Ovary (tissue), 9 donors: ENCODE results near the gene PLXDC2. TPM values are rescaled to one million over a fixed set of nuclear protein-coding genes. Genes with fewer than 3 reads are reported as not detected.

Source experiments
- DNase-seq, 5 donors: peaks; one replicate each; pipeline ENCODE4 v3.0.0-alpha.2; 2019 to 2020
- H3K27ac ChIP-seq, 2 donors: fragments of 200-600 bp; one replicate each; pipeline versions ENCODE4 v1.5.1 to v1.8.0; 2019 to 2022
- H3K27me3 ChIP-seq: fragments of 200-600 bp; one replicate; pipeline ENCODE4 v1.8.0; 2022
- H3K36me3 ChIP-seq: fragments of 200-600 bp; sonication (generic); one replicate; pipeline ENCODE4 v1.5.1; 2019
- H3K4me1 ChIP-seq: one replicate; pipeline ENCODE4 v1.8.1; 2013; ENCODE audit warnings: mild to moderate bottlenecking, moderate library complexity; ENCODE audit not compliant: insufficient read depth
- H3K4me3 ChIP-seq: fragments of 200-600 bp; sonication (generic); one replicate; pipeline ENCODE4 v1.5.1; 2017
- H3K9me3 ChIP-seq, 2 donors: fragments of 200-600 bp in 1 of 2; sonication (generic) in 1 of 2; one replicate each; pipeline versions ENCODE4 v1.5.1 to v1.8.1; 2013 to 2019; ENCODE audit warnings: mild to moderate bottlenecking in 1 of 2, moderate library complexity in 1 of 2
- EP300 ChIP-seq: sonication (generic); formaldehyde crosslinking; IDR thresholded peaks from one replicate; pipeline ENCODE4 v1.6.1; 2017; ENCODE audit warnings: antibody characterized with exemption
- POLR2A ChIP-seq: fragments of 450-650 bp; IDR thresholded peaks from one replicate; pipeline ENCODE4 v1.6.1; 2017; ENCODE audit warnings: antibody characterized with exemption, mild to moderate bottlenecking, moderate library complexity
- WGBS, 3 donors: extraction: QIAGEN DNeasy Blood & Tissue Kit in 1 of 3; methylation state at CpG; one replicate each; pipeline versions ENCODE4 v1.1.5 to v1.1.7; 2013 to 2017; 5-methylcytosine and 5-hydroxymethylcytosine counted together
- intact Hi-C, 4 donors: fragments of 100-400 bp; cut with DNase I; formaldehyde crosslinking; loops; one replicate each; pipeline versions ENCODE4 v1.11.0 to v1.15.1; 2022 to 2023
- polyA plus RNA-seq, 2 donors: library from polyadenylated mRNA; stranded (reverse); fragments of 200-250 nt in 1 of 2; fragments of 350-450 nt in 1 of 2; fragmentation: Illumina TruSeq in 1 of 2; extraction: RNeasy Lipid Tissue Mini Kit (QIAGEN cat#74804) in 1 of 2; gene quantifications; one replicate each; pipeline ENCODE4 v1.2.3, GENCODE V29; 2013 to 2014
- total RNA-seq, 7 donors: library from RNA; depleted of rRNA in 2 of 7; stranded (reverse); fragments of >200 nt in 2 of 7; fragmentation: NEBNext Ultra II Directional in 3 of 7; extraction: Animal tissue kit (Norgen Biotek cat#: 25700) in 3 of 7; gene quantifications; one replicate each; pipeline versions ENCODE4 v1.1.0 to v1.2.4, GENCODE V29; 2016 to 2023
- TF ChIP-seq, protein P1 (sequence below), 3 donors: fragments of 450-650 bp in 2 of 3; fragments of 200-600 bp in 1 of 3; IDR thresholded peaks; one replicate each; pipeline versions ENCODE4 v1.5.1 to v1.8.0; 2016 to 2022; ENCODE audit warnings: antibody characterized with exemption in 3 of 3, mild to moderate bottlenecking in 1 of 3
- donor health status: DM: no; HTN: no; CAD: no; lungs with moderate emphysema.
- donor health status: DM: no; HTN: no; CAD: no.
- donor health status: Bipolar disorder and iron deficiency.
- donor health status: DM: yes; HTN: yes; CAD: no.
- donor health status: DM: no; HTN: no; CAD: no.
- donor health status: DM: yes; HTN: yes; CAD: no.

PLXDC2 gene
- total and polyA plus RNA-seq, 9 donors: 13.6 to 76.0 (median 38.0) TPM

DNA sequence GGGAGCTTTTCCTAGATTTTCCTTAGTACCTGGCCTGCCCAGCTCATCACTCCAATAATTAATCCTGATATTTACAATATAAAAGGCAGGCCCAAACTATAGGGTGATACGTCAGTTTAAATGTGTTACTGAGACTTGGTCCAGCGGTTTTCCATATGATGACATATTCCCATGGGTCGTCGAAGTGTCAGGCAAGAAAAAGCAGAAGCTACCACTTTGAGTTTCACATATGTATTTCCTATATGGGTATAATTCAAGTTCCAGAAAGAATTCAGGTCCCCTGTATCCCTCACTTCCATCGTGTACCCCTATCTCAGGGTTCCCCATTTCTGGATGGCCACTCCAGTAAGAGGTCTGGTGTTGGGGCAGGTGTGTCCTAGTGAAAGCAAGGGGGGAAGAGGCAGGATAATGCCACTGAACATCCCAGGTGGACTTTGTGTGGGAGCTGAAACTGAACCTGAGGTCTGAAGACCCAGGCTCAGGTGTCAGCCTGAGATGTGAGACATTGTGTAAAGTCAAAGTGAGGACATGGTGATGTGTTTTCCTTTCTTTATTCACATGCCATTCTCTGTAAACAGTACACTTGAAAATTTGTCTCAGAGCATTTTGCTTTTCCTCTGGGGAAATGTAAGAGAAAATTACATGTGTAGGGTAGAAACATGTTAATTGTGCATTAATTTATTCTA, 167.8 kb downstream of the PLXDC2 start:
- TF ChIP-seq POLR2A (no peak), EP300 (no peak)
- TF ChIP-seq, protein P1, sequence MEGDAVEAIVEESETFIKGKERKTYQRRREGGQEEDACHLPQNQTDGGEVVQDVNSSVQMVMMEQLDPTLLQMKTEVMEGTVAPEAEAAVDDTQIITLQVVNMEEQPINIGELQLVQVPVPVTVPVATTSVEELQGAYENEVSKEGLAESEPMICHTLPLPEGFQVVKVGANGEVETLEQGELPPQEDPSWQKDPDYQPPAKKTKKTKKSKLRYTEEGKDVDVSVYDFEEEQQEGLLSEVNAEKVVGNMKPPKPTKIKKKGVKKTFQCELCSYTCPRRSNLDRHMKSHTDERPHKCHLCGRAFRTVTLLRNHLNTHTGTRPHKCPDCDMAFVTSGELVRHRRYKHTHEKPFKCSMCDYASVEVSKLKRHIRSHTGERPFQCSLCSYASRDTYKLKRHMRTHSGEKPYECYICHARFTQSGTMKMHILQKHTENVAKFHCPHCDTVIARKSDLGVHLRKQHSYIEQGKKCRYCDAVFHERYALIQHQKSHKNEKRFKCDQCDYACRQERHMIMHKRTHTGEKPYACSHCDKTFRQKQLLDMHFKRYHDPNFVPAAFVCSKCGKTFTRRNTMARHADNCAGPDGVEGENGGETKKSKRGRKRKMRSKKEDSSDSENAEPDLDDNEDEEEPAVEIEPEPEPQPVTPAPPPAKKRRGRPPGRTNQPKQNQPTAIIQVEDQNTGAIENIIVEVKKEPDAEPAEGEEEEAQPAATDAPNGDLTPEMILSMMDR (IDR thresholded peaks at IDR 0.05): no peak
- 96 to 100% (median 97%) methylated on average over 5 of the region's 5 CpGs for WGBS, 3 donors
- Histone ChIP-seq H3K9me3 (no peaks in the 10 kb centered on the region), H3K4me1 (no peaks in the 10 kb centered on the region), H3K4me3 (no peak overlapping the region), H3K27me3 (no peaks in the 10 kb centered on the region), H3K27ac (no peak overlapping the region), H3K36me3 (no peaks in the 10 kb centered on the region)
- DNase-seq: no peak
- intact Hi-C loops: loop anchor here in 1 of 4 donors (10.0 kb wide), 1 partner anchor 169 kb away; the partner anchor contains the start of gene PLXDC2

DNA sequence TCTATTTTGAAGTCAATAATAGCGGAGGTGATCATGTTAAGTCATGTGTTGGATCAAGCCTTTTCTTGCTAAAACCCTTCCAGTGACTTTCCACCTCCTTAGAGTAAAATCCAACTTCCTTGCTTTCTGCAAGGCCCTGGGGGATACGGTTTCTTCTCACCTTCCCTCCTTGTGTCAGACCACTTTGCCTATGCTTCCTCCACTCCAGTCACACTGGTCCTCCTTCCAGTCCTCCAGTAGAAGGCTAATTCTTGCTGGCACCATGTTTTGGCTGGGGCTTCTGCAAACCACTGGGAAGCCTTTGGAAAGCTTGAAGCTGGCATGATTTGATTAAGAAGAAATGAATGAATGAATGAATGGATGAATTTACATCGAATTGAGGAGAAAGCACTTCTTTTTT, 169.5 kb downstream of the PLXDC2 start:
- WGBS, 3 donors: 79 to 88% (median 85%) methylated on average over 3 of the region's 3 CpGs
- H3K27ac ChIP-seq: no peak overlapping the region
- H3K36me3 ChIP-seq: no peaks in the 10 kb centered on the region
- H3K27me3 ChIP-seq: no peaks in the 10 kb centered on the region
- DNase-seq: no peak
- intact Hi-C loops: loop anchor here in 1 of 4 donors (10.0 kb wide), 1 partner anchor 171 kb away; the partner anchor contains the start of gene PLXDC2
- no peaks in the 10 kb centered on the region for H3K4me1 ChIP-seq
- no peak overlapping the region for H3K4me3 ChIP-seq
- TF ChIP-seq, protein P1 (IDR thresholded peaks at IDR 0.05): no peak
- no peak for TF ChIP-seq EP300
- no peak for TF ChIP-seq POLR2A
- no peaks in the 10 kb centered on the region for H3K9me3 ChIP-seq

DNA sequence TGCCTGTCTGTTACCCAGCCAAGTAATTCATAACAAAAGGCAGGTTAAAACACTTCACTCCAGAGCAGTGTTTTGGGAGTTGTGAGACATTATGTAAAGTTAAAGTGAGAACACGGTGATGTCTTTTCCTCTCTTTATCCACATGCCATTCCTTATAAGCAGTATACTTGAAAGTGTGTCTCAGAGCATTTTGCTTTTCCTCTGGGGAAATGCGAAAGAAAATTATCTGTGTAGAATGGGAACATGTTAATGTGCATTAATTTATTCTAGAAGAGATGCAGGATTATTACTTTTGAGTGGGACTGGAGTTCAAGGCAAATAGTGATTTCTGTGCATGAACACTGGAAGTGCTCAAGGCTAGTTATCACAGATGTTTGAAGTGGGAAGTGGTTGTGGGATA, 170.4 kb downstream of the PLXDC2 start:
- TF ChIP-seq EP300 (no peak), POLR2A (no peak)
- TF ChIP-seq, protein P1 (IDR thresholded peaks at IDR 0.05): no peak
- intact Hi-C loops: loop anchor here in 1 of 4 donors (10.0 kb wide), 1 partner anchor 172 kb away; the partner anchor contains the start of gene PLXDC2
- no peak overlapping the region for H3K4me3 ChIP-seq
- no peaks in the 10 kb centered on the region for H3K4me1 ChIP-seq
- H3K36me3 ChIP-seq: no peaks in the 10 kb centered on the region
- no peaks in the 10 kb centered on the region for H3K27me3 ChIP-seq
- no peak overlapping the region for H3K27ac ChIP-seq
- 9 to 21% (median 10%) methylated on average over 2 of the region's 2 CpGs for WGBS, 3 donors
- DNase-seq: no peak
- H3K9me3 ChIP-seq: no peaks in the 10 kb centered on the region

DNA sequence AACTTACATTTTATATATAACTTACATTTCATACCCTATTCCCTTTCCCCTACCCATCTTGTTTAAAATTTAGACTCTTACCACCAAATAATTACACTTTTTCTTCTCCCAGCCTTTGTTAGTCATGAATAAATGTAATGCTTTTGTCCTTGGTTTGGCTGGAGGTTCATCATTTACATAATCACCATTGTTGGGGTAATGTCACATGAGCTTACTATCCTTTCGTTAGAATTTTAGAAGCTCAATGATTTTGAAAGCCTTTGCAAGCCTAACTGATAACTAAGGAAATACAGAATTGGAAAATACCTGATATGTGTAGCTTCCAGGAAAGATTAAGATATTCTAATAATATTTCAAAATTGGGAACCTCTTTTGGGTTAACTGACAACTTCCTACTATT, 171.7 kb downstream of the PLXDC2 start:
- H3K4me3 ChIP-seq: no peak overlapping the region
- H3K4me1 ChIP-seq: no peaks in the 10 kb centered on the region
- no peak for DNase-seq
- intact Hi-C loops: loop anchor here in 1 of 4 donors (10.0 kb wide), 1 partner anchor 173 kb away; the partner anchor contains the start of gene PLXDC2
- no peaks in the 10 kb centered on the region for H3K27me3 ChIP-seq
- no peak overlapping the region for H3K27ac ChIP-seq
- no peaks in the 10 kb centered on the region for H3K36me3 ChIP-seq
- H3K9me3 ChIP-seq: no peaks in the 10 kb centered on the region
- WGBS, 3 donors: 2 to 54% (median 36%) methylated on average over 1 of the region's 1 CpG
- TF ChIP-seq EP300: no peak
- no peak for TF ChIP-seq POLR2A
- TF ChIP-seq, protein P1 (IDR thresholded peaks at IDR 0.05): no peak
